HFFc6 (cell line): Measurements from ENCODE around the gene PFKP. TPM values are rescaled to one million over a fixed set of nuclear protein-coding genes. Genes with fewer than 3 reads are reported as not detected.
"Not testable (repeated sequence)": the region's sequence is repeated elsewhere in the genome, so short reads cannot be mapped to it uniquely, and the experiment has no call there.

Experiments
- DNase-seq: peaks from one replicate; pipeline ENCODE4 v3.0.0-alpha.2; 2018
- H3K27ac Mint-ChIP-seq: 2 replicates; pipeline ENCODE4 v1.8.0; 2020; ENCODE audit warnings: mild to moderate bottlenecking, mixed read lengths
- H3K27me3 Mint-ChIP-seq: 2 replicates; pipeline ENCODE4 v1.8.0; 2021; ENCODE audit warnings: mild to moderate bottlenecking, moderate library complexity, mixed read lengths; ENCODE audit not compliant: insufficient read depth
- H3K36me3 Mint-ChIP-seq: 2 replicates; pipeline ENCODE4 v1.8.0; 2021; ENCODE audit warnings: low read depth, mixed read lengths
- H3K4me1 Mint-ChIP-seq: 2 replicates; pipeline ENCODE4 v1.8.0; 2020; ENCODE audit warnings: low read depth, mixed read lengths
- H3K4me3 Mint-ChIP-seq: 2 replicates; pipeline ENCODE4 v1.8.0; 2020; ENCODE audit warnings: mild to moderate bottlenecking, moderate library complexity, mixed read lengths
- H3K9me3 Mint-ChIP-seq: 2 replicates; pipeline ENCODE4 v1.8.0; 2020; ENCODE audit warnings: mild to moderate bottlenecking, mixed read lengths
- total RNA-seq, 6 experiments: library from RNA; stranded (reverse); fragmentation: NEBNext Ultra II Directional; extraction: Animal tissue kit (Norgen Biotek cat#: 25700); gene quantifications; 2 replicates in 1 of 6; 3 replicates in 5 of 6; pipeline ENCODE4 v1.2.3, GENCODE V29; 2021
- TF ChIP-seq, protein P1 (sequence below): fragments of 200-600 bp; sonication (generic); IDR thresholded peaks from 2 replicates; pipeline ENCODE4 v1.5.0; 2021; ENCODE audit warnings: antibody characterized with exemption, mild to moderate bottlenecking

PFKP gene
- total RNA-seq, 6 experiments from 2014 or later = 131 to 173 (median 161) TPM

DNA sequence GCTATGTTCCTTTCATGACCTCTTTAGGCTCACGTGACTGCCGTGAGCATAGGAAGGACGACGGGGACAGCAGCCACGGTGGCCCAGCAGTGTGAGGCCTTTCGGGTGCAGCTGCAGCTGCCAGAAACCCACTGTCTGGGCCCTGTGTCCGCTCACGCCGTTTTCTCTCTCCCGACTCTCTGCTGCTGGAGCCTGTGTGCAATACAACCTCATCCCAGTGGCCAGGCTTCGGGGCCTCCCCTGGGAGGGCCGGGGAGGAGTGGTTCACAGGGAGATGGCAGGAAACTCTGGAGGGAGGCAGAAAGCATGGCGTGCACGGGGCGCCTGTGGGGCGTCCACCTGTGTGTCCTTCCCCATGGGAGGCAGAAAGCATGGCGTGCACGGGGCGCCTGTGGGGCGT, 38.6 kb downstream of the PFKP start:
- no peak overlapping the region for H3K27ac Mint-ChIP-seq

DNA sequence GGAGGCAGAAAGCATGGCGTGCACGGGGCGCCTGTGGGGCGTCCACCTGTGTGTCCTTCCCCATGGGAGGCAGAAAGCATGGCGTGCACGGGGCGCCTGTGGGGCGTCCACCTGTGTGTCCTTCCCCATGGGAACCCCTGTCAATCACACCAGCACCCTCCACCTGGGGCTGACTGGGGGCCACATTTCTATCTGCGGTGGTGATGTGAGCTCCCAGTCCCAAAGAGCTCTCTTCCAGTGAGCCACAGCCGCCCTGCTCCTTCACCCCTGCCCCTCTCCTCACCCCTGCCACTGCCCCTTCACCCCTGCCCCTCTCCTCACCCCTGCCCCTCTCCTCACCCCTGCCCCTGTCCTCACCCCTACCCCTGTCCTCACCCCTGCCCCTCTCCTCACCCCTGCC, 39.0 kb downstream of the PFKP start:
- H3K27me3 Mint-ChIP-seq, H3K27ac Mint-ChIP-seq, DNase-seq, H3K4me3 Mint-ChIP-seq, H3K4me1 Mint-ChIP-seq, H3K9me3 Mint-ChIP-seq: not testable (repeated sequence)
- peaks cover 37% of the 10 kb centered on the region for H3K36me3 Mint-ChIP-seq

More for the DNA sequence above, 38.6 kb downstream of the PFKP start:
- DNase-seq = no peak
- TF ChIP-seq, protein P1, sequence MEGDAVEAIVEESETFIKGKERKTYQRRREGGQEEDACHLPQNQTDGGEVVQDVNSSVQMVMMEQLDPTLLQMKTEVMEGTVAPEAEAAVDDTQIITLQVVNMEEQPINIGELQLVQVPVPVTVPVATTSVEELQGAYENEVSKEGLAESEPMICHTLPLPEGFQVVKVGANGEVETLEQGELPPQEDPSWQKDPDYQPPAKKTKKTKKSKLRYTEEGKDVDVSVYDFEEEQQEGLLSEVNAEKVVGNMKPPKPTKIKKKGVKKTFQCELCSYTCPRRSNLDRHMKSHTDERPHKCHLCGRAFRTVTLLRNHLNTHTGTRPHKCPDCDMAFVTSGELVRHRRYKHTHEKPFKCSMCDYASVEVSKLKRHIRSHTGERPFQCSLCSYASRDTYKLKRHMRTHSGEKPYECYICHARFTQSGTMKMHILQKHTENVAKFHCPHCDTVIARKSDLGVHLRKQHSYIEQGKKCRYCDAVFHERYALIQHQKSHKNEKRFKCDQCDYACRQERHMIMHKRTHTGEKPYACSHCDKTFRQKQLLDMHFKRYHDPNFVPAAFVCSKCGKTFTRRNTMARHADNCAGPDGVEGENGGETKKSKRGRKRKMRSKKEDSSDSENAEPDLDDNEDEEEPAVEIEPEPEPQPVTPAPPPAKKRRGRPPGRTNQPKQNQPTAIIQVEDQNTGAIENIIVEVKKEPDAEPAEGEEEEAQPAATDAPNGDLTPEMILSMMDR = no peak
- Mint-ChIP-seq H3K36me3 (peaks cover 38% of the 10 kb centered on the region), H3K27me3 (peaks cover 2% of the 10 kb centered on the region; the same call in 1 of the 2 replicates), H3K4me1 (no peaks in the 10 kb centered on the region), H3K9me3 (no peaks in the 10 kb centered on the region), H3K4me3 (no peak overlapping the region)

DNA sequence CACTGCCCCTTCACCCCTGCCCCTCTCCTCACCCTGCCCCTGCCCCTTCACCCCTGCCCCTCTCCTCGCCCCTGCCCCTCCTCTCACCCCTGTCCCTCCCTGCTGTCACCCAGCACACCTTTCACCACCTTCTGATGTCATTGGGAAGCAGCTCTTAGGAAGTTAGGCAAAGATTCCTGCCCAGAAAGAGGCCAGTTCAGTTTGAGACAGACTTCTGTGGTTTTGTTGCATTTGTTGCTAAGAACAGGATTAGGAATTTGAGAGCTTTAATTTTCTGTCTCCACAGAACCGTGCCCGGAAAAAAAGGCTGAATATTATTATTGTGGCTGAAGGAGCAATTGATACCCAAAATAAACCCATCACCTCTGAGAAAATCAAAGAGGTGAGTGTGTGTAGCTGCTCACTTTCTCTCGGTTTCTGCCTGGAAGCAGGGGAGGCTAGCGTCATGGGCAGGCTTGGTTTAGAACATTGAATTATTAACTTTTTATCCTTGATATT, 39.6 kb downstream of the PFKP start:
- no peak overlapping the region for H3K4me3 Mint-ChIP-seq
- H3K27me3 Mint-ChIP-seq = peaks cover 2% of the 10 kb centered on the region
- no peaks in the 10 kb centered on the region for H3K9me3 Mint-ChIP-seq
- DNase-seq = no peak
- TF ChIP-seq, protein P1 = no peak
- H3K4me1 Mint-ChIP-seq = no peaks in the 10 kb centered on the region
- no peak overlapping the region for H3K27ac Mint-ChIP-seq
- H3K36me3 Mint-ChIP-seq = peaks cover 33% of the 10 kb centered on the region

DNA sequence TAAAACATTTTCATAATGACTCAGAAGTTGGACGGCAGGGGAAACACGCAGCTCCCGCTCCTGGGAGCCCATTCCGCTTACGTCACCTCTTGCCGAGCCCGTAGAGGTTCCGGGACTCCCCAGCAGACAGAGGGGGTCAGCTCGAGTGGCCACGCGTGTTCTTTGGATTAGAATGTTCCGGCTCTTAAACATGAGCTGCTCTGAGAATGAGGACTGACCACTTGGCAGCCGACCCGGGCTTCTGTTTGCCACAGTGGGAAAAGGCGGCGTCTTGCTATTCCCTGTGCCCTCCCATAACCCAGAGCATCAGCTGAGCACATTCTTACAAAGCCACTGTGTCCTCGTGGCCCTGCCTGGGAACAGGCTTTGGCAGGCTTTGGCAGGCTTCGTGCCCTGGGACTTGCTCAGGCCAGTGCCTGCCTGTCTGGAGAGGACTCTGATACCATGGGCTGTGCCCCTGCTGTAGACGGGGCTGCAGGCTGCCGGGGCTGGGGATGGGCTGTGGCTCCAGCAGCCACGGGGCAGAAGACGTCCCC, 40.1 kb downstream of the PFKP start:
- DNase-seq = no peak
- TF ChIP-seq, protein P1 = no peak
- H3K4me3 Mint-ChIP-seq = no peak overlapping the region
- H3K36me3 Mint-ChIP-seq = peaks cover 33% of the 10 kb centered on the region
- H3K9me3 Mint-ChIP-seq = no peaks in the 10 kb centered on the region
- H3K27me3 Mint-ChIP-seq = peaks cover 2% of the 10 kb centered on the region
- H3K4me1 Mint-ChIP-seq = no peaks in the 10 kb centered on the region
- no peak overlapping the region for H3K27ac Mint-ChIP-seq

DNA sequence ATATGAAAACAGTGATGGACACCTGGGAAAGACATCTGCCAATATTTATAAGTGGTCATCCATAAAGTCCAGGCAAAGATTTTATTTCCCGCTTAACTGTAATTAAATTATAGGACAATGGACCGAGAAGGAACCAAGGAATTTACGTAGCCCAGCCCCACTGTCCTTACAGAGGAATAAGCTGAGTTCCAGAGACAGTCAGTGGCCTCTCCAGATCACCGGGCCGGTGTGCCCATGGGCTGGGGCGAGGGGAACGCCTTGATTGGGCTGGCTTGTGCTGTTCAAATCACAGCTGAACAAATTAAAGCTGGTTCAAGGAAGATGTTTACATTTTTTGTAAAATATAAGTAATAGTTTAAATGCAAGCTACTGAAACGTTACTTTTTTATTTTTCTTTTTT, 40.7 kb downstream of the PFKP start:
- Mint-ChIP-seq H3K9me3 (no peaks in the 10 kb centered on the region), H3K27me3 (peaks cover 2% of the 10 kb centered on the region), H3K27ac (no peak overlapping the region), H3K4me3 (no peak overlapping the region), H3K36me3 (peaks cover 29% of the 10 kb centered on the region), H3K4me1 (no peaks in the 10 kb centered on the region)
- TF ChIP-seq, protein P1 = no peak
- DNase-seq = no peak

DNA sequence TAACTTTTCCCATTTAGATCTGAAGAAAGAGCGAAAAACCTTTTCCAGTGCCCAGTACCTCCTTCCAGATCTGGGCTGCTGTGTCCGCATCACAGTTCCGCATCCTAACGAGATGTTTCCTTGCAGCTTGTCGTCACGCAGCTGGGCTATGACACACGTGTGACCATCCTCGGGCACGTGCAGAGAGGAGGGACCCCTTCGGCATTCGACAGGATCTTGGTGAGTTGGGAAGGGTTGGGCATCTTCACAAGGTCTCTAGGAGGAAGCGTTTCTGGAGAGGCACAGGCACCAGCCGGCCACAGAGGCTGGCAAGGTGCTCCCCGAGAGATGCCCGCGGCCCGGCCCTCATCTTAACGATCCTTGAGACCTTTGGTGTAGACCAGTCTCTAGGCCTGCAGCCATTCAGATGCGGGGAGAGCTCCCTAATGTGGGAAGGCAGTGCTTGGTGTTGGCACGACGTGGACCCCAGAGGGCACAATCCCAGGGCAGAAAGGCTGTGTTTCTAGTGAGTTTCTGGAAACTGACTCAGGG, 41.3 kb downstream of the PFKP start:
- no peak overlapping the region for H3K4me3 Mint-ChIP-seq
- no peaks in the 10 kb centered on the region for H3K9me3 Mint-ChIP-seq
- H3K27me3 Mint-ChIP-seq = peaks cover 2% of the 10 kb centered on the region
- TF ChIP-seq, protein P1 = no peak
- peaks cover 23% of the 10 kb centered on the region; the same call in 1 of the 2 replicates for H3K36me3 Mint-ChIP-seq
- H3K27ac Mint-ChIP-seq = no peak overlapping the region
- DNase-seq = no peak
- no peaks in the 10 kb centered on the region for H3K4me1 Mint-ChIP-seq
